OCI-LY7 (cell line): ENCODE results near the gene EPB41. TPM values are rescaled to one million over a fixed set of nuclear protein-coding genes. Genes with fewer than 3 reads are reported as not detected.

Experiments
- BruUV-seq: library from RNA; stranded (reverse); fragments of 400-500 nt; replicated peaks from 2 replicates; lab custom pipeline; 2021; lab: Mats Ljungman, UMichigan
- CTCF ChIA-PET: fragments of 300-600 bp; sonication (Branson Sonifier 250); formaldehyde crosslinking; loops from one replicate; lab custom pipeline; 2022; ENCODE audit warnings: antibody characterized with exemption; ENCODE audit not compliant: unreplicated experiment; lab: Charles Lee
- POLR2A ChIA-PET: fragments of 300-600 bp; sonication (Branson Sonifier 250); formaldehyde crosslinking; loops from one replicate; lab custom pipeline; 2022; ENCODE audit warnings: antibody characterized with exemption; lab: Charles Lee
- DNase-seq: peaks from one replicate; pipeline ENCODE4 v3.0.0-alpha.2; 2015; ENCODE audit warnings: low spot score
- H2AFZ ChIP-seq: fragments of 200-600 bp; sonication (generic), shearing (Covaris generic); 2 replicates; pipeline ENCODE4 v1.6.1; 2014; ENCODE audit warnings: mild to moderate bottlenecking, antibody characterized with exemption, low read length, moderate library complexity
- H3K27ac ChIP-seq: fragments of 200-600 bp; sonication (generic); 2 replicates; pipeline ENCODE4 v1.5.1; 2014; ENCODE audit warnings: mixed run types, low read depth, mild to moderate bottlenecking, moderate library complexity, low read length, inconsistent platforms; ENCODE audit not compliant: poor library complexity, severe bottlenecking
- H3K36me3 ChIP-seq: fragments of 200-600 bp; sonication (generic); 2 replicates; pipeline ENCODE4 v1.6.1; 2014; ENCODE audit warnings: mild to moderate bottlenecking, antibody characterized with exemption, low read length, moderate library complexity, mixed read lengths; ENCODE audit not compliant: insufficient read depth
- H3K4me1 ChIP-seq: fragments of 200-600 bp; sonication (generic); 2 replicates; pipeline ENCODE4 v1.5.1; 2014; ENCODE audit warnings: mild to moderate bottlenecking, low read length; ENCODE audit not compliant: insufficient read depth, poor library complexity, severe bottlenecking
- H3K4me2 ChIP-seq: fragments of 200-600 bp; sonication (generic); 2 replicates; pipeline ENCODE4 v1.6.1; 2014; ENCODE audit warnings: mild to moderate bottlenecking, low read length
- H3K4me3 ChIP-seq: fragments of 200-600 bp; sonication (generic); 2 replicates; pipeline ENCODE4 v1.5.1; 2014; ENCODE audit warnings: mild to moderate bottlenecking, low read depth, low read length; ENCODE audit not compliant: poor library complexity, severe bottlenecking
- H3K79me2 ChIP-seq: fragments of 200-600 bp; sonication (generic); 2 replicates; pipeline ENCODE4 v1.6.1; 2016; ENCODE audit warnings: low read depth, mild to moderate bottlenecking, low read length, moderate library complexity, mixed read lengths; ENCODE audit not compliant: insufficient read depth
- H3K9me2 ChIP-seq: fragments of 200-600 bp; sonication (generic); 2 replicates; pipeline ENCODE4 v1.6.1; 2016; ENCODE audit warnings: mild to moderate bottlenecking, low read length, mixed read lengths; ENCODE audit not compliant: insufficient read depth
- H3K9me3 ChIP-seq: fragments of 200-600 bp; sonication (generic); 2 replicates; pipeline ENCODE4 v1.6.1; 2014; ENCODE audit warnings: mild to moderate bottlenecking, mixed run types, low read length, mixed read lengths
- H4K20me1 ChIP-seq: fragments of 200-600 bp; sonication (generic); 2 replicates; pipeline ENCODE4 v1.6.1; 2014; ENCODE audit warnings: mild to moderate bottlenecking, antibody characterized with exemption, low read length, moderate library complexity, mixed read lengths; ENCODE audit not compliant: insufficient read depth
- EZH2phosphoT487 ChIP-seq: fragments of 200-600 bp; sonication (generic); IDR thresholded peaks from 2 replicates; pipeline ENCODE4 v1.6.1; 2018; ENCODE audit warnings: low read depth, borderline replicate concordance, mild to moderate bottlenecking, mixed run types, antibody characterized with exemption, low read length, moderate library complexity, mixed read lengths
- intact Hi-C: fragments of 100-400 bp; cut with micrococcal nuclease; formaldehyde crosslinking; loops from one replicate; pipeline ENCODE4 v1.10.0; 2022; ENCODE audit not compliant: unreplicated experiment
- total RNA-seq, 2 experiments: library from RNA; depleted of rRNA in 1 of 2; stranded (reverse); fragments of >200 nt in 1 of 2; shearing (Covaris generic) in 1 of 2; gene quantifications; 2 replicates each; pipeline ENCODE4 v1.2.3, GENCODE V29; 2014 to 2022
- TF ChIP-seq, protein P1 (sequence below): fragments of 200-600 bp; sonication (generic); conservative IDR thresholded peaks from 2 replicates; pipeline ENCODE4 v1.5.1; 2014; ENCODE audit warnings: mild to moderate bottlenecking, antibody characterized with exemption, low read length, moderate library complexity, mixed read lengths

Gene EPB41
- total RNA-seq, 2 experiments from 2014 or later: 102 to 103 TPM

DNA sequence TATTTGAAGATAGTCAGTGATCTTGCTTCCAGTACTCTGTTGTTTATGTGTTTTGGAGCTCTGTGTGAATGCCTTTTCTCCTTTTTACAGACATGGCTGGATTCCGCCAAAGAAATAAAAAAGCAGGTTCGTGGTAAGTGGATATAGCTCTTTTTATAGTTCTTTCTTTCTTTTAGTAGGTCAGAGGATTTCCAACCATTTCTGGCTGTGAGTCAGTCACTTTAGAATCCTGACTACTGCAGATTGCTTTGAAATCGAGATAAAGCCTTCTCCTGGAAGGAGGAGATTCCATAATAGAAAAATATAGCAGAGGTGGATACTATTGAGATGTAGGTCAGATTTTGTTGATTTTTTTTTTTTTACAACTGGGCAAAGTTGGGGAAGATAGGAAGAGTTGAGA lies 97.4 kb downstream of the EPB41 start:
- CTCF ChIA-PET: no interaction called here
- intact Hi-C loops: no loop called here

DNA sequence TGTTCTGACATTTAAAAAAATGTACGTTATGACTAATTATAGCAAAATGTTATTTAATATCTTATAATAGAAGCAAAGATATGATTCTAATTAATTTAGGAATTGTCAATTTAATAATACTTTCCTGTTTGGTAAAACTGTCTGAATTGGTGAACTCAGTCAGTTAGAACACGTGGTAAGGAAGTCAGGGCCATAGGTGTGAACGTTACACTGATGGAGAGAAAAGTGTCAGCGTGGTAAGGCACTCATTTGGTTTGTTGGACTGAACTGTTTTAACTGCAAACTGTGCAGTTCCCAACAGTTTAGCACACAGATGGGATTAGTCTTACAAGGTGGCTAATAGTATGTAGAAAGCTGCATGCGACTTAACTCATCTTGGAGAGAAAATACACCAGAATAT lies 102.9 kb downstream of the EPB41 start:
- Histone ChIP-seq H3K36me3 (peaks cover 29% of the 10 kb centered on the region; the same call in 1 of the 2 replicates), H3K9me2 (no peaks in the 10 kb centered on the region), H3K27ac (no peak overlapping the region), H2AFZ (no peak overlapping the region), H3K4me2 (no peak overlapping the region), H3K4me3 (no peak overlapping the region), H3K9me3 (no peaks in the 10 kb centered on the region), H4K20me1 (no peaks in the 10 kb centered on the region), H3K79me2 (no peaks in the 10 kb centered on the region), H3K4me1 (no peaks in the 10 kb centered on the region)
- POLR2A ChIA-PET: no interaction called here
- intact Hi-C loops: no loop called here
- TF ChIP-seq EZH2phosphoT487: no peak
- TF ChIP-seq, protein P1, sequence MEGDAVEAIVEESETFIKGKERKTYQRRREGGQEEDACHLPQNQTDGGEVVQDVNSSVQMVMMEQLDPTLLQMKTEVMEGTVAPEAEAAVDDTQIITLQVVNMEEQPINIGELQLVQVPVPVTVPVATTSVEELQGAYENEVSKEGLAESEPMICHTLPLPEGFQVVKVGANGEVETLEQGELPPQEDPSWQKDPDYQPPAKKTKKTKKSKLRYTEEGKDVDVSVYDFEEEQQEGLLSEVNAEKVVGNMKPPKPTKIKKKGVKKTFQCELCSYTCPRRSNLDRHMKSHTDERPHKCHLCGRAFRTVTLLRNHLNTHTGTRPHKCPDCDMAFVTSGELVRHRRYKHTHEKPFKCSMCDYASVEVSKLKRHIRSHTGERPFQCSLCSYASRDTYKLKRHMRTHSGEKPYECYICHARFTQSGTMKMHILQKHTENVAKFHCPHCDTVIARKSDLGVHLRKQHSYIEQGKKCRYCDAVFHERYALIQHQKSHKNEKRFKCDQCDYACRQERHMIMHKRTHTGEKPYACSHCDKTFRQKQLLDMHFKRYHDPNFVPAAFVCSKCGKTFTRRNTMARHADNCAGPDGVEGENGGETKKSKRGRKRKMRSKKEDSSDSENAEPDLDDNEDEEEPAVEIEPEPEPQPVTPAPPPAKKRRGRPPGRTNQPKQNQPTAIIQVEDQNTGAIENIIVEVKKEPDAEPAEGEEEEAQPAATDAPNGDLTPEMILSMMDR: no peak
- BruUV-seq: no TSS peak
- CTCF ChIA-PET: no interaction called here
- no peak for DNase-seq

More for the DNA sequence above, 97.4 kb downstream of the EPB41 start:
- no peaks in the 10 kb centered on the region for H3K4me1 ChIP-seq
- no peaks in the 10 kb centered on the region; the same call in 1 of the 2 replicates for H4K20me1 ChIP-seq
- H3K9me2 ChIP-seq: no peaks in the 10 kb centered on the region
- no peak for TF ChIP-seq EZH2phosphoT487
- TF ChIP-seq, protein P1: no peak
- H3K4me2 ChIP-seq: no peak overlapping the region
- no peaks in the 10 kb centered on the region for H3K9me3 ChIP-seq
- no peak overlapping the region for H3K27ac ChIP-seq
- DNase-seq: no peak
- H3K4me3 ChIP-seq: no peak overlapping the region
- POLR2A ChIA-PET: no interaction called here
- no TSS peak for BruUV-seq
- peaks cover 18% of the 10 kb centered on the region for H3K36me3 ChIP-seq
- H2AFZ ChIP-seq: no peak overlapping the region
- no peaks in the 10 kb centered on the region for H3K79me2 ChIP-seq

DNA sequence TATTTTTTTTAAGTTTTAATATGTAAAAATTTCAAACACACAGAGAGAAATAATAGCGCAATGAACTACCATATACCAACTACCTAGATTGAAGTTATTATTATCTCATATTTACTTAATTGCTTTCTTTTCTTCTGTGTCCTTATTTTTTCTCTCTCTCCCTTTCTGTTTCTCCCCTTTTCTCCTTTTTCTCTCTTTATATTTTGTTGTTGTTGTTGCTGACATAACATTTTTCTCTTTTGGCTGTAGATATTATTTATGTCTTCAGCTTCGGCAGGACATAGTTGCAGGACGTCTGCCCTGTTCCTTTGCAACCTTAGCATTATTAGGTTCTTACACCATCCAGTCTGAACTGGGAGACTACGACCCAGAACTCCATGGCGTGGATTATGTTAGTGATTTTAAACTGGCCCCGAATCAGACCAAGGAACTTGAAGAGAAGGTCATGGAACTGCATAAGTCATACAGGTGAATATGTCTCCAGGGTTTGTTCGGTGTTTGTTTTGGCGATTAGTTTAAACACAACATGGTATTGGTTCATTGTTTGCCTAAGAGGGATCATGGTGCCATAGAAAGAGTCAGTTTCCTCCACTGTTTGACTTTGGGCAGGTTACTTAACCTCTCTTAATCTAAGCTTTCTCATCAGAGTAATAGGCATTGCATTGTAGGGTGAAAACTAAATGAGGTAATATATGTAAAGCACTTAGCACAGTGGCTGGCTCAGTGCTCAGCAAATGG lies 103.8 kb downstream of the EPB41 start:
- CTCF ChIA-PET: no interaction called here
- no peak overlapping the region for H3K27ac ChIP-seq

More for the DNA sequence above, 103.8 kb downstream of the EPB41 start:
- DNase-seq: no peak
- H3K36me3 ChIP-seq: peaks cover 34% of the 10 kb centered on the region; the same call in 1 of the 2 replicates
- no peak overlapping the region for H3K4me2 ChIP-seq
- no peaks in the 10 kb centered on the region for H3K9me2 ChIP-seq
- no peaks in the 10 kb centered on the region for H3K79me2 ChIP-seq
- H3K4me3 ChIP-seq: no peak overlapping the region
- TF ChIP-seq, protein P1: no peak
- no peak for TF ChIP-seq EZH2phosphoT487
- no peaks in the 10 kb centered on the region for H4K20me1 ChIP-seq
- intact Hi-C loops: no loop called here
- no peak overlapping the region for H2AFZ ChIP-seq
- no TSS peak for BruUV-seq
- no peaks in the 10 kb centered on the region for H3K9me3 ChIP-seq
- H3K4me1 ChIP-seq: no peaks in the 10 kb centered on the region
- POLR2A ChIA-PET: interaction anchor here (0.8 kb wide), 1 partner anchor 11 kb away, joined by 3 read pairs; no protein-coding TSS in a partner anchor
